Stimulated activated CD4-positive, alpha-beta T cell treated with anti-CD3 and anti-CD28 coated beads, Interleukin-4, amount 100 ng/mL, for 4 hours (primary cell): Measurements from ENCODE around the gene DOCK3.
A peak's percentile ranks its signal among the peaks of the same experiment; 100 is the strongest.
"Not testable (repeated sequence)": the region's sequence is repeated elsewhere in the genome, so short reads cannot be mapped to it uniquely, and the experiment has no call there.

ENCODE experiments used
- DNase-seq, 2 experiments: peaks; one replicate each; pipeline ENCODE4 v3.0.0-alpha.2; 2020

Gene DOCK3

DNA sequence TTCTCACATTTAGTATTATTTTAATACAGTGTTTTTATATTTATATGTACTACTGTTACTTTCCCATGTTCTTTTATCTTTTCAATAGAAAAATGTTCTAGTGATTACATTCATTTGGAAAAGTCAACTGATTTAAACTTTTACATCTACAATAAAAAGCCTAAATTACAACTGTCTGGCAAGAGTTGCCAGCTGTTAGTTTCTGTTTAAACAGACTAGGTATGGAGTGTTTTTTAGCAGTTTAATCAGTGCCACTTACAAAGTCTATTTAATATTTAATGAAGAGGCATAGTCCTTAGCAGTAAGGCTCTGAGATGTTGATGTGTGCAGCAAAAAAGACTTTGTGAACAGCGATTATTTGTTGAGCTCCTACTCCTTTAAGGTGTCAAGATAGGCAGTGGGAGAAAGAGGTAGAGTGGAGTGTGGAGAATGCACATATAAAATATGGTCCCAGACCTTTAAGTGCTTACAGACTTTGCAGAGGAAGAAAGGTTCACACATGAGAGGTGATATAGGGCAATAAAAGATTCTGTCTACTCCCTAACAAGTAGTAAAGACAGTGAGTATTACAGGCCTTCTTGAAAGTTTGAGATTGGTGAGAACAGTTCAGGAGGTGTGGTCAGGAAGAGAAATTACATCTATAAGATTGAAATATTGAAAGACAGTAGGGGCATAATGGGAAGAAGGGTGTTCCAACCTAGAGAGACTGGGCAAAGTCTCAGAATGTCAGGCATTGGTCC lies 320.5 kb downstream of the DOCK3 start:
- DNase-seq = no peak

DNA sequence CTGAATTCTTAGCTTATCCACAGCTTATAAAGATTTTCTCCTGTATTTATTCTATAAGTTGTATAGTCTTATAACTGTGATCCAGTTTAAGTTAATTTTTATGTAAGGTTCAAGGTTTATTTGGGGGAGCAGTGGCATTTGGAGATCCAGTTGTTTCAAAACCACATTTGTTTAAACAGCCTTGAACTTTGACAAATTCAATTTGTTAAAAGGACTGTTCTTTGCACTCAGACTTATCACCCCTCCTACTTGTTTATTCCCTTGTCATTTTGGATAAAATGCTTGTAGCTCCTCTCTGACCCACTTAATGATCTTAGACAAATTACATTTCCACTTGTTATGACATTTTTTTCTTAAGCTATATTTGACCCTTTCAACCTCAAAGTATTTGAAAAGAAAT lies 327.8 kb downstream of the DOCK3 start:
- no peak for DNase-seq

GRCh38 chr3:51004235-51004634 lies 329.5 kb downstream of the DOCK3 start:
- DNase-seq = no peak

GRCh38 chr3:51024121-51024520 lies 349.4 kb downstream of the DOCK3 start:
- DNase-seq = no peak

DNA sequence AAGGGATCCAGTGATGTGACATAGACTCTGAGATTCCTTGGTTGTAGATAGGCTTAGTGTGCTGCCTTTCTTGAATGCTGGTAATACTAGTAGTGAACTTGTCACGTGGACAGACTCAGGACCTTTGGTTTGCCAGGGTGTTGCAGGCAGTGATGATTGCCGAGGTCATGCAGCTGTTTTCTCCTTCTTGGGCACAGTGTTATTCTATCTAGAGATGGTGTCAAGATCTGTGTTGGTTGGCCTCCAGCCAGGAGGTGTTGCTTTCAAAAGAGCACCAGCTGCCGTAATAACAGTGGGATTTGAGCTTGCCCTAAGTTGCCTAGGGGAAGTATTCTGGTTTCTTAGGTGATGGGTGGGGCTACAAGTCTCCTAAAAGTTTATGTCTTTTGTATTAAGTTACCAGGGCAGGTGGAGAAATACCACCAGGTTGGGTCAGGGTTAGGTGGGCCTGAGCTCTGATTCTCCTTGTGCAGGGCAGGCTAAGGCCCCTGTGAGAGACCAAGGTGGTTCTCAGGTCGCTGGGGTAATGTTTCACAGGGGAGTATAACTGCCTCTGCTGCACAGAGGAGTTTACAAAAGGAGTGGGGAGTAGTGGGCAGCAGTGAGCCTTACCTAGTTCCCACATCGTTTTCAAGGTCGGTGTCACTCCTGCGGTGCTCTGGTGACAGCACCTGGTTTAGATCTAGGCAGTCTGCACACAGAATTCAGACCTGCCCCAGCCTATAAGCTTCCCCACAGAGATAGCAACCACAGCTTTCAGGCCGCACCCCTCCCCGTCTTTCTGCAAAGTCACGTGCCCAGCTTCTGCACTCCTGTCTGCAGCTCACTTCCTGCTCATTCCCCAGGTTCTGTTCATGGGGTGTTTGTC lies 350.3 kb downstream of the DOCK3 start:
- DNase-seq = peak; percentile 38 to 73

- DNase-seq = no peak
These were observed 356.9 kb downstream of the DOCK3 start for GRCh38 chr3:51031666-51032065.

- DNase-seq = no peak
These were observed 360.9 kb downstream of the DOCK3 start for GRCh38 chr3:51035630-51036029.

GRCh38 chr3:51044982-51045381 lies 370.3 kb downstream of the DOCK3 start:
- no peak for DNase-seq

DNA sequence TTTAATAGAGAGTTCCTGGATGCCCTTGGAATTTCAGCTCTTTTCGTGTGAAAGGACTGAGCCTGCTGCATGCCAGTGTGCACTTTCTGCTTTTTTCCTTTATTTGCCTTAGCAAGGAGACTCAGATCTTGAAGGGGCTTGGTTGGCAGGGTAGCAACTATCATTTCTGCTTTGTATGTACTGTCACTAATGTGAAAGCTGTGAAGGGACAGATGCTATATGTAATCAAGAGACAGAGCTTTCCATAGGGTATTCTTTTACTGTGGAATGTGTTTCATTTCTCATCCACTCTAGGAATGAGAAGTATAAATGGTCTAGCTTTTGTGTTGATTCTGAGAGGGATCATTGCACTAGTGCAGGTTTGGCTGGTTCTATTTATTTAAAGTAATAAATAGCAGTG lies 377.8 kb downstream of the DOCK3 start:
- DNase-seq = no peak

- DNase-seq = no peak
These were observed 382.4 kb downstream of the DOCK3 start for GRCh38 chr3:51057121-51057520.

DNA sequence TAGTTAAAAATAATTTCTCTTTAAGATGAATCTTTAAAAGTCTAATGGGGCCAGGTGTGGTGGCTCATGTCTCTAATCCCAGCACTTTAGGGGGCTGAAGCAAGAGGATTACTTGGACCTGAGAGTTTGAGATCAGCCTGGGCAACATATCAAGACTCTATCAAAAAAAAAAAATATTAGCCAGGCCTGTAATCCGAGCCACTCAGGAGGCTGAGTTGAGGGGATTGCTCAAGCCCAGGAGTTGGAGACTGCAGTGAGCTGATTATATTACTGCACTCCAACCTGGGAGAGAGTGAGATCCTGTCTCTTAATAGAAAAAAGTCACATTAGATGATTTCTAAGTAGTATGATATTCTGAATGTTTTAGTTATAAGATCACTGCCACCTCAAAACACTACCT lies 388.3 kb downstream of the DOCK3 start:
- DNase-seq = no peak

DNA sequence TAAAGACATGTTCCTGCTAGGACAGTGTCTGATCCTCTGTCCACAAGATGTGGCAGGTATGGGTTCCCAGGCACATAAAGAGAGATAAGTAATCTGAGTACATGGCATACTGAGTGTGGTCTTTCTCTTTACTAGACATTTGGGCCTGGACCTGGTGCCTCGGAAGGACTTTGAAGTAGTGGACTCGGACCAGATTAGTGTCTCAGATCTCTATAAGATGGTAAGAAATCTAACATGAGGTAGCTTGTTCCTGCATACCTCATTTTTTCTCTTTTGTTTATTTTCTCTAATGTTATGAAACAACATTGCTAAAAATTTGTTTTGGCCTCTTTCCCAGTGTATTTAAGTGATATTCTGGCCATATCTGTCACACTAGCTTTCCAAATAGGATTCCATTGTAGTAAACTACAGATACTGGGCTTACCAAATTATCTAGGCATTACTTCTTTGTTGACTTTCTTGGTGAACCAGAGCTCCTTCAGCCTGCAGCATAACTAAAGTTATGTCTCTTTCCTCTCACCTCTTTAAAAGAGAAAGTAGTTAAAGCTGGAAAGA lies 400.6 kb downstream of the DOCK3 start:
- no peak for DNase-seq

- no peak for DNase-seq
These were observed 407.6 kb downstream of the DOCK3 start for GRCh38 chr3:51082363-51082762.

DNA sequence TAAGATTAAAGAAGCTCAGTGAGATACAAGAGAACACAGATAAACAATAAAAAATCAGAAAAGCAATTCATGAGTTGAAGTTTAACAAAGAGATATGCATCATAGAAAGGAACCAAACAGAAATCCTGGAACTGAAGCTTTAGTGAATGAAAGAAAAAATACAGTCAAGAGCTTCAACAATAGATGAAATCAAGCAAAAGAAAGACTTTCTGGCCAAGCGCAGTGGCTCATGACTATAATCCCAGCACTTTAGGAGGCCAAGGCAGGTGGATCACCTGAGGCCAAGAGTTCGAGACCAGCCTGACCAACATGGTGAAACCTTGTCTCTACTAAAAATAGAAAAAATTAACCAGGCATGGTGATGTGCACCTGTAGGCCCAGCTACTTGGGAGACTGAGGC lies 408.8 kb downstream of the DOCK3 start:
- no peak for DNase-seq

- DNase-seq = not testable (repeated sequence)
These were observed 417.4 kb downstream of the DOCK3 start for GRCh38 chr3:51092141-51092540.

DNA sequence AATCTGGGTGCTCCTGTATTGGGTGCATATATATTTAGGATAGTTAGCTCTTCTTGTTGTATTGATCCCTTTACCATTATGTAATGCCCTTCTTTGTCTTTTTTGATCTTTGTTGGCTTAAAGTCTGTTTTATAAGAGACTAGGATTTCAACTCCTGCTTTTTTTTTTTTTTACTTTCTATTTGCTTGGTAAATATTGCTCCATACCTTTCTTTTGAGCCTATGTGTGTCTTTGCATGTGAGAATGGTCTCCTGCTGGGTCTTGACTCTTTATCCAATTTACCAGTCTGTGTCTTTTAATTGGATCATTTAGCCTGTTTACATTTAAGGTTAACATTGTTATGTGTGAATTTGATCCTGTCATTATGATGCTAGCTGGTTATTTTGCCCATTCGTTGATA lies 420.1 kb downstream of the DOCK3 start:
- not testable (repeated sequence) for DNase-seq

- DNase-seq = no peak
These were observed 425.2 kb downstream of the DOCK3 start for GRCh38 chr3:51099794-51100535.

DNA sequence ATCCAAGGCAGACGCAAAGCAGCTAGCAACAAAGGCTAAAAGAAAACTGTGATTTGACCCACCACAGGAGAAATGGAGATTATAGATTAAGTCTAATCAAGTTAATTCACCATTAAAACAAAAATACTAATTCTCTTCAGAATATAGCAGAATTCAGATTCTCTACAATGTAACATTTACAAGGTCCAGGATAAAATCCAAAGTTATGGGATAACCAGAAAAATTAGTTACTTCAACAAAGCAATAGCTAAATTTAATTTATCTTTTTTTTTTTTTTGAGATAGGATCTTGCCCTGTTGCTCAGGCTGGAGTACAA lies 425.8 kb downstream of the DOCK3 start:
- DNase-seq = no peak

DNA sequence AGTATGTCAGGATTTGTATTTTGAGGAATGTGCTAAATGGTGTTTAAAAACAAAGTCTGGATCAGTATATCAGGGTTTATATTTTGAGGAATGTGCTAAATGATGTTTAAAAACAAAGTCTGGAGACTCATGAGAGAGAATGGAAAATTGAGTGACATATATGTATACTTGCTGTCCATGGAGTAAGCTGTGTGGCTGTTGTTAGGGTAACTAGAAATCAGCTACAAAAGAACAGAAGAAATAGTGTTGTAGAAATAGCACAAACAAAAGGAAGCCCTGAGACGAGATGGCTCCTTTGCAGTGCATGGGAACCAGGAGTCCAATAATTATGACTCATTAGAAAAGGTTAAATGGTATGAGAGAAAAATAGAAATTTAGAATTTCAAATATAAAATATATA lies 427.7 kb downstream of the DOCK3 start:
- DNase-seq = no peak

GRCh38 chr3:51106242-51106876 lies 431.6 kb downstream of the DOCK3 start:
- no peak for DNase-seq

GRCh38 chr3:51110586-51110985 lies 435.9 kb downstream of the DOCK3 start:
- DNase-seq = no peak

GRCh38 chr3:51122944-51123343 lies 448.2 kb downstream of the DOCK3 start:
- no peak for DNase-seq

- DNase-seq = no peak
These were observed 448.8 kb downstream of the DOCK3 start for GRCh38 chr3:51123531-51123930.
